Skin epidermis (tissue), 12 donors: Measurements from ENCODE around the gene SRRM3.
"Not testable (repeated sequence)": the region's sequence is repeated elsewhere in the genome, so short reads cannot be mapped to it uniquely, and the experiment has no call there.

Source experiments
- H3K27ac ChIP-seq, 21 experiments: fragments of 200-600 bp; sonication (generic) in 11 of 21; one replicate each; pipeline ENCODE4 v1.5.0; 2020; ENCODE audit warnings: mild to moderate bottlenecking in 3 of 21, inconsistent platforms in 2 of 21, moderate library complexity in 2 of 21
- H3K4me3 ChIP-seq, 7 experiments: fragments of 200-600 bp; sonication (generic) in 2 of 7; one replicate each; pipeline ENCODE4 v1.5.0; 2020; ENCODE audit warnings: inconsistent platforms in 2 of 7, mild to moderate bottlenecking in 2 of 7, moderate library complexity in 1 of 7

The SRRM3 gene

GRCh38 chr7:76185187-76185896 is 16.4 kb upstream of the SRRM3 start:
- Histone ChIP-seq H3K4me3 (no peak overlapping the region), H3K27ac (no peak overlapping the region)

DNA sequence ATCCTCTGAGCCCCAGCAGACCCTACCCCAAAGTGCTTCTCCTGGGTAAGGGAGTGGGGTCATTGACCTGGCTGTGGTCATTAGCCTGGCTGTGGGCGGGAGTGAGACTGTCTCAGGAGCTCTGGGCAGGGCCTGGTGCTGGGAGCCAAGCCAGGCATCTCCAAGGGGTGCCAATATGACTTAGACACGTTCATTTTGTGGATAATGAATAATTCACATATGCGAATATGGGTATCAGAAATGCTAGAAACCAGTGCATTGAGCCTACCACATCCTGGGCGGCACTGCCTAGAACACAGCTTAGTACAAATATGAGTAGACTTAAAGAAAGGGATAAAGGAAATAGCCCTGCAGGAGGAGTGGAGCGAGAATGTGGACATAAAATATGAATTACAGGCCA is 14.4 kb upstream of the SRRM3 start:
- Histone ChIP-seq H3K27ac (no peak overlapping the region), H3K4me3 (no peak overlapping the region)

- no peak overlapping the region for H3K4me3 ChIP-seq
- no peak overlapping the region for H3K27ac ChIP-seq
Measured at GRCh38 chr7:76189276-76189675, 12.4 kb upstream of the SRRM3 start.

GRCh38 chr7:76191783-76192240 is 9.9 kb upstream of the SRRM3 start:
- no peak overlapping the region for H3K27ac ChIP-seq
- no peak overlapping the region for H3K4me3 ChIP-seq

- Histone ChIP-seq H3K27ac (no peak overlapping the region), H3K4me3 (no peak overlapping the region)
Measured at GRCh38 chr7:76193466-76193865, 8.2 kb upstream of the SRRM3 start.

DNA sequence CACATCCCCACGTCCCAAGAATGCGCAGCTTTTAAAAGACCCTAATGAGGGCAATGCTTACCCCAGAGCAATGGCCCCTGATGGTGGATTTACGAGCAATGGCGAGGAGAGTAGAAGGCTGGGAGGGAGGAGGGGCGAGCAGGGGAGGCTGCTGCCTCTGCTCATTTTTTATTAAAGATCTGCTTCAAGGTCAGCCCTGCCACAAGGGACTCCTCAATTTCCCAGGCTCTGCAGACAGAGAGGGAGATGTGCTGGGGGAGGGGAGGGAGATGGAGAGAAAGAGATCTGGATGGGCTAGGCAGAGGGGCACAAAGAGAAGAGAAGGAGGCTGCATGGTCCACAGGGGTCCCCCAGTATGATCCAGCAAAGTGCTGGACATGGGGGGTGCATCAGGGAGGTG is 7.8 kb upstream of the SRRM3 start:
- H3K4me3 ChIP-seq = no peak overlapping the region
- no peak overlapping the region for H3K27ac ChIP-seq

GRCh38 chr7:76196786-76197185 is 4.9 kb upstream of the SRRM3 start:
- H3K27ac ChIP-seq = no peak overlapping the region

GRCh38 chr7:76198202-76198601 is 3.5 kb upstream of the SRRM3 start:
- Histone ChIP-seq H3K27ac (no peak overlapping the region), H3K4me3 (no peak overlapping the region)

More at GRCh38 chr7:76196786-76197185, 4.9 kb upstream of the SRRM3 start:
- no peak overlapping the region for H3K4me3 ChIP-seq

DNA sequence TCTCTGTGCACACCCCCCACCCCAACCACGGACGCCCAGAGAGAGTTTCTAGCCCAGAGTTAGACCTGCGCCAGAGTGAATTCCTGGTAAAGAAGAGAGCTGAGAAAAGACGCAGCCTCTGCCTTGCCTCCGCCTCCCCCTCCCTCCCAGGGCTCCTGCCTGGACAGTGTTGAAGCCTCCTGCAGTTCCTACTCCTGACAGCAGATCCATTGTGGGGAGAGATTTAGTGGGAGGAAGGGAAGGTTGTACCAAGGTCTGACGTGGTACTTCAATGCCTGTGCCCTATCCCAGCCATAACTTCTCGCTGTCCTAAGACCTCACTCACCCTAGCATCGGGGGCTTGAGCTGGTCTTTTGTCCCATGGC is 952 bp downstream of the SRRM3 start:
- H3K4me3 ChIP-seq = no peak overlapping the region
- H3K27ac ChIP-seq = no peak overlapping the region

DNA sequence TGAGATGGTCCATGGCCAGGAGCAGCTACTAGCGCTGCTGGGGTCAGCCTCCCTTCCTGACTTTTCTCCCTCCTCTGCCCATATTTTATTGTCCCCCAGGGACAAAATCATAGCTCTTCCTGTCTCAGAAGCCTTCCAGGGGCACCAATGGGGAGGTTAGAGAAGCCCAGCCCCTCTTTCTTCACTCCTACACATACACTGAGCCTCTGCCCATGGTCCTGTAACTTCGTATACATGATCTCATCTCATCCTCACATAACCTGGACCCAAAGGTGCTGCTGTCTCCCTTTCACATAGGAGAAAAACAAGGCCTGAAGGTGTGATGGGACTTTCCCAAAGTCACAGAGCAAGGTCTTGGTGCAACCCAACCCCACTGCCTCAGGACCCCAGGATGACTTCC is 2.5 kb downstream of the SRRM3 start:
- no peak overlapping the region for H3K27ac ChIP-seq
- H3K4me3 ChIP-seq = no peak overlapping the region

DNA sequence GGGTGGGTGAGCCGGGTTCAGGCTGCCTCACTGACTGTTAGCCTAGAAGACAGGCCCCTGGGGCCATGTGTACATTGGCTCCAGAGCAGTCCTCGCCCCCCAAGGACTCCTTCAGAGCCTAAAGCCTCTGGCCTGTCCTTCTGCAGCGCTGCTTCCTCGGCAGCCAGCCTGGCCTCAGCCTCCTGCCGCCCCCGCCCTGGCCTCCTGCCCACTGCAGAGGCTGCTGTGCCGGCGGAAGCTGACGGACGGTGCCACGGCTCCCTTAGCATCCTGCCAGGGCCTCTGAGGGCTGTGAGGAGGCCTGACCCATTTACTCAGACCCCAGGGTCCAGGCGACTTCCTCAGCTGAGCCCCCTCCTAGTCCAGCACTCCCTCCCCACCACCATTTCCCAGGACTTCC is 4.9 kb downstream of the SRRM3 start:
- H3K4me3 ChIP-seq = no peak overlapping the region
- H3K27ac ChIP-seq = no peak overlapping the region

- Histone ChIP-seq H3K27ac (no peak overlapping the region), H3K4me3 (no peak overlapping the region)
Measured at GRCh38 chr7:76209310-76209709, 7.6 kb downstream of the SRRM3 start.

GRCh38 chr7:76211216-76211615 is 9.5 kb downstream of the SRRM3 start:
- H3K4me3 ChIP-seq = no peak overlapping the region
- no peak overlapping the region for H3K27ac ChIP-seq

GRCh38 chr7:76215349-76215748 is 13.7 kb downstream of the SRRM3 start:
- not testable (repeated sequence) for H3K27ac ChIP-seq, H3K4me3 ChIP-seq

GRCh38 chr7:76216381-76217082 is 14.8 kb downstream of the SRRM3 start:
- Histone ChIP-seq H3K4me3 (no peak overlapping the region), H3K27ac (no peak overlapping the region)

- no peak overlapping the region for H3K4me3 ChIP-seq
- no peak overlapping the region for H3K27ac ChIP-seq
Measured at GRCh38 chr7:76217942-76218566, 16.4 kb downstream of the SRRM3 start.

DNA sequence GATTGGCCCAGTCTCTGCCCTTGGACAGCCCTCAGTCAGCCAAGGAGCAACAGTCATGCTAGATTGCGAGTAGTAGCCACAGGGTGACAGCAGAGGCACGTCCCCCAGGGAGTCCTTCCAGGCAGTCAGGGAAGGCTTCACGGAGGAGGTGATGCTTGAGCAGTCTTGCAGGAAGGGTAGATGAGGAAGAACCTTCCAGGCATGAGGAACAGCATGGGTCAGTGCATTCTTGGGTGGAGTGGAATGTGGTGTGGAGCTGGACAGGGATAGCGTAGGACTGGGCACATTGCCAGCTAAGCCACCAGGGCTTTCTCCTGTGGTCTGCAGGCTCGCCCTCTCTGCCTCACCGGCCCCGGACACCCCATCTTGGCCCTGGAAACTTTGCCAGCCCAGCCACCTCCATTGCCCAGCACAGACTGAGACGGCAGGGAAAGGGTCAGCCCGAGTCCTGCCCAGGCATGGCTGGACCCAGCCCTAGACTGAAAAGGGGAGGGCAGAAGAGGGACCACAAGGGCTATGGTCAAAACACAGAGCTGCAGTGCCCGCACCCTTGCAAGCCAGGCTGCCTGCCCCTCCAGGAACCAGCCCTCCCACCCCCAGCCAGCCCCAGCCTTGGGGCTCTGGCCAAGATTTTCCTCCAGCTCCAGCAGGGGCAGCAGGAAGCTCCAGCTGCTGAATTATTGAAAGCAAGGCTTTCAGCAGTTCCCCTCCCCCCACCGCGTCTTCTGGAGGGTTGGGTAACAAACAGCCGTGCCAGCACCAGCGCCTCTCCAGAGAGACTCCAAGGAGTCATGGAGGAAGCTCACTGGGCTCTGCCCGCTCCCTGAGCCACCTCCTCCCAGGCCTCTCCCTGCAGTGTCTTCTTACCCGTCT is 18.7 kb downstream of the SRRM3 start:
- Histone ChIP-seq H3K4me3 (no peak overlapping the region), H3K27ac (no peak overlapping the region)

DNA sequence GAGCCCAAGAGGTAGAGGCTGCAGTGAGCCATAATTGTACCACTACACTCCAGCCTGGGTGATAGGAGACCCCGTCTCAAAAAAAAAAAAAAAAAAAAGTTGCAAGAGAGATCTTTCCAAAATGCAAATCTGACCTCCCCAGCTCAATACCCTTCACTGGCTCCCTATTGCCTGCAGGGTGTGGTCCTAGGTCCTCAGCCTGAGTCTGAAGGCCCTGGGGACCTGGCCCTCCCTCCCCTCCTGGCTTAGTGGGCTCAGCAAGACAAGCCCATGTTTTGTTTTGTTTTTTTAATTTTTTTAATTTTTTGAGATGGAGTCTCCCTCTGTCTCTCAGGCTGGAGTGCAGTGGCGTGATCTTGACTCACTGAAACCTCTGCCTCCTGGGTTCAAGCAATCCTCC is 20.6 kb downstream of the SRRM3 start:
- no peak overlapping the region for H3K4me3 ChIP-seq
- no peak overlapping the region for H3K27ac ChIP-seq

DNA sequence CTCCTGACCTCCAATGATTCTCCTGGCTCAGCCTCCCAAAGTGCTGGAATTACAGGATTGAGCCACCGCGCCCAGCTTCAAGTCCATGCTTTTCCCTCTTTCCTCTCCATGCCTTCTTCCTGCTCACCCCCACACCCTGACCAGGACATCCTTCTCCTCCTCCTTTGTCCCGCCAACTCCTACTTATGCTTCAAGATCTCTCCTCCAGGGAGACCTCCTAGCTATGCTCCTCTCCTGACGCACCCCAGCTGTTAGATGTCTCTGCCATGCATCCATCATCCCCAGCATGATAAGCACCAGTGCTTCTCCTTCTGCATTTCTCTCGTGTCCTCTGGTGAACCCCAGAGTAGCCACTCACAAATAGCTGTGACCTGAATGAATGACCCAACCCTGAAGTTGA is 21.1 kb downstream of the SRRM3 start:
- no peak overlapping the region for H3K27ac ChIP-seq
- no peak overlapping the region for H3K4me3 ChIP-seq

- Histone ChIP-seq H3K27ac (no peak overlapping the region), H3K4me3 (no peak overlapping the region)
Measured at GRCh38 chr7:76223286-76223972, 21.7 kb downstream of the SRRM3 start.
